Kidney (tissue), 14 donors: Measurements from ENCODE around the gene ZNF76. TPM values are rescaled to one million over a fixed set of nuclear protein-coding genes. Genes with fewer than 3 reads are reported as not detected.

ENCODE experiments used
- DNase-seq, 5 donors: peaks; one replicate each; pipeline ENCODE4 v3.0.0-alpha.2; 2013 to 2020
- FAIRE-seq: peaks from 2 replicates; lab custom pipeline; 2012; peaks lifted over from hg19 to GRCh38; lab: Jason Lieb, UNC
- H3K27ac ChIP-seq, 2 donors: one replicate each; pipeline ENCODE4 v1.7.0; 2013; ENCODE audit warnings: low read depth in 2 of 2, low read length in 2 of 2, inconsistent platforms in 1 of 2
- H3K27me3 ChIP-seq: one replicate; pipeline ENCODE4 v1.7.1; 2013; ENCODE audit warnings: low read length, inconsistent platforms; ENCODE audit not compliant: control insufficient read depth, insufficient read depth
- H3K36me3 ChIP-seq, 3 donors: one replicate each; pipeline versions ENCODE4 v1.7.0 to v1.7.1; 2013; ENCODE audit warnings: low read length in 3 of 3, control low read depth in 1 of 3, inconsistent platforms in 1 of 3; ENCODE audit not compliant: insufficient read depth in 3 of 3, control insufficient read depth in 2 of 3
- H3K4me1 ChIP-seq, 3 donors: one replicate each; pipeline versions ENCODE4 v1.7.0 to v1.7.1; 2013; ENCODE audit warnings: low read length in 3 of 3, inconsistent platforms in 1 of 3, low read depth in 1 of 3; ENCODE audit not compliant: control insufficient read depth in 2 of 3, insufficient read depth in 2 of 3
- H3K4me3 ChIP-seq, 3 donors: one replicate each; pipeline versions ENCODE4 v1.7.0 to v1.8.1; 2013; ENCODE audit warnings: low read length in 3 of 3, control low read depth in 1 of 3, inconsistent platforms in 1 of 3
- H3K9ac ChIP-seq, 3 donors: one replicate each; pipeline versions ENCODE4 v1.7.0 to v1.7.1; 2013; ENCODE audit warnings: low read length in 3 of 3, control low read depth in 1 of 3, inconsistent platforms in 1 of 3
- H3K9me3 ChIP-seq, 3 donors: one replicate each; pipeline versions ENCODE4 v1.7.0 to v1.7.1; 2013; ENCODE audit warnings: low read length in 3 of 3, control low read depth in 1 of 3, inconsistent platforms in 1 of 3; ENCODE audit not compliant: control insufficient read depth in 2 of 3, insufficient read depth in 1 of 3
- CTCF ChIP-seq: IDR thresholded peaks from 3 replicates; pipeline ENCODE4 v1.5.1; 2012; ENCODE audit warnings: mild to moderate bottlenecking, moderate library complexity, borderline replicate concordance; ENCODE audit not compliant: insufficient read depth; ENCODE audit errors: extremely low read depth
- intact Hi-C: fragments of 100-400 bp; cut with DNase I; formaldehyde crosslinking; loops from one replicate; pipeline ENCODE4 v1.11.1; 2022
- polyA plus RNA-seq: library from polyadenylated mRNA; stranded (reverse); fragments of 350-450 nt; fragmentation: Illumina TruSeq; extraction: RNeasy Lipid Tissue Mini Kit (QIAGEN cat#74804); gene quantifications from one replicate; pipeline ENCODE4 v1.2.3, GENCODE V29; 2014; ENCODE audit warnings: low read depth, low replicate concordance; ENCODE audit not compliant: insufficient read depth
- total RNA-seq: library from RNA; stranded (reverse); fragmentation: NEBNext Ultra II Directional; extraction: Animal tissue kit (Norgen Biotek cat#: 25700); gene quantifications from one replicate; pipeline ENCODE4 v1.2.1, GENCODE V29; 2021
- donor health status: control.
- donor health status: control.
- donor health status: control.
- donor health status: control.
- donor health status: control.
- donor health status: DM: yes; HTN: yes; CAD: no.
- donor health status: Normal renal cell carcinoma (clear cell type).

ZNF76 gene
- total and polyA plus RNA-seq, 2 donors from 2014 or later: 29.1 to 49.2 TPM

GRCh38 chr6:35343092-35343834 is 83.7 kb downstream of the ZNF76 start:
- TF ChIP-seq CTCF: no peak
- no peak for FAIRE-seq

GRCh38 chr6:35343835-35344550 is 84.5 kb downstream of the ZNF76 start:
- peak overlapping the region; percentile 9 to 23 for H3K27ac ChIP-seq
- no peak for TF ChIP-seq CTCF

More at GRCh38 chr6:35343092-35343834, 83.7 kb downstream of the ZNF76 start:
- peak in 3 of 5 donors; percentile 46 to 80 (median 54) for DNase-seq
- Histone ChIP-seq H3K4me3 (peak overlapping the region; percentile 68 to 77 (median 68)), H3K4me1 (peaks cover 2 to 11% (median 6%) of the 10 kb centered on the region in 3 donors), H3K27me3 (no peaks in the 10 kb centered on the region), H3K36me3 (peaks cover 0 to 8% (median 1%) of the 10 kb centered on the region in 3 donors), H3K27ac (peak overlapping the region; percentile 9 to 23), H3K9ac (peak overlapping the region; percentile 71 to 83 (median 73)), H3K9me3 (no peaks in the 10 kb centered on the region)
- intact Hi-C loops: loop anchor here (10.0 kb wide), 1 partner anchor 102 kb away; no protein-coding TSS in a partner anchor

More at GRCh38 chr6:35343835-35344550, 84.5 kb downstream of the ZNF76 start:
- Histone ChIP-seq H3K36me3 (peaks cover 0 to 8% (median 5%) of the 10 kb centered on the region in 3 donors), H3K9me3 (no peaks in the 10 kb centered on the region), H3K4me3 (peak overlapping the region; percentile 68 to 77 (median 68)), H3K4me1 (peaks cover 2 to 11% (median 6%) of the 10 kb centered on the region in 3 donors), H3K9ac (peak overlapping the region; percentile 71 to 83 (median 73)), H3K27me3 (no peaks in the 10 kb centered on the region)
- DNase-seq (peak in 1 of 5 donors; percentile 22), FAIRE-seq (no peak)
- intact Hi-C loops: loop anchor here (10.0 kb wide), 1 partner anchor 101 kb away; no protein-coding TSS in a partner anchor

Other genes with a start within 250 kb of the ZNF76 start
- gene TCP11, start 118.4 kb upstream of the ZNF76 start, total RNA-seq: 0.50 TPM
- gene TCP11, start 118.4 kb upstream of the ZNF76 start, polyA plus RNA-seq: 0.41 TPM
- 4.5 TPM for gene SCUBE3, start 45.8 kb upstream of the ZNF76 start, total RNA-seq
- gene SCUBE3, start 45.8 kb upstream of the ZNF76 start, polyA plus RNA-seq: 2.5 TPM
- 16.3 TPM for gene DEF6, start 38.1 kb downstream of the ZNF76 start, total RNA-seq
- 2.7 TPM for gene DEF6, start 38.1 kb downstream of the ZNF76 start, polyA plus RNA-seq
- gene PPARD, start 82.8 kb downstream of the ZNF76 start, total RNA-seq: 24.4 TPM
- 13.2 TPM for gene PPARD, start 82.8 kb downstream of the ZNF76 start, polyA plus RNA-seq
- gene FANCE, start 192.6 kb downstream of the ZNF76 start, total RNA-seq: 2.7 TPM
- gene FANCE, start 192.6 kb downstream of the ZNF76 start, polyA plus RNA-seq: 1.2 TPM
- gene RPL10A, start 208.7 kb downstream of the ZNF76 start, total RNA-seq: 1,159 TPM
- gene RPL10A, start 208.7 kb downstream of the ZNF76 start, polyA plus RNA-seq: 1,291 TPM
- gene TEAD3, start 237.3 kb downstream of the ZNF76 start, total RNA-seq: 18.0 TPM
- gene TEAD3, start 237.3 kb downstream of the ZNF76 start, polyA plus RNA-seq: 11.3 TPM